RWPE1 (cell line): Measurements from ENCODE around the gene MS4A18.
"Not testable (repeated sequence)": the region's sequence is repeated elsewhere in the genome, so short reads cannot be mapped to it uniquely, and the experiment has no call there.

ENCODE experiments used
- CTCF ChIA-PET: fragments of 350-600 bp; sonication (Branson Sonifier 250); formaldehyde crosslinking; extraction: SDS; loops from one replicate; lab custom pipeline; 2021; lab: Yijun Ruan, JAX
- POLR2A ChIA-PET: fragments of 400-600 bp; formaldehyde crosslinking; extraction: SDS; loops from one replicate; lab custom pipeline; 2020; ENCODE audit warnings: antibody characterized with exemption; ENCODE audit not compliant: low non-redundant PET; lab: Yijun Ruan, JAX
- DNase-seq: peaks from one replicate; pipeline ENCODE4 v3.0.0; 2012; ENCODE audit warnings: low spot score
- H3K27ac ChIP-seq: fragments of 450-650 bp; 2 replicates; pipeline ENCODE4 v1.5.1; 2017
- TF ChIP-seq, protein P1 (sequence below): fragments of 450-650 bp; conservative IDR thresholded peaks from 2 replicates; pipeline ENCODE4 v1.5.1; 2017; ENCODE audit warnings: low read depth, mild to moderate bottlenecking

MS4A18 gene

DNA sequence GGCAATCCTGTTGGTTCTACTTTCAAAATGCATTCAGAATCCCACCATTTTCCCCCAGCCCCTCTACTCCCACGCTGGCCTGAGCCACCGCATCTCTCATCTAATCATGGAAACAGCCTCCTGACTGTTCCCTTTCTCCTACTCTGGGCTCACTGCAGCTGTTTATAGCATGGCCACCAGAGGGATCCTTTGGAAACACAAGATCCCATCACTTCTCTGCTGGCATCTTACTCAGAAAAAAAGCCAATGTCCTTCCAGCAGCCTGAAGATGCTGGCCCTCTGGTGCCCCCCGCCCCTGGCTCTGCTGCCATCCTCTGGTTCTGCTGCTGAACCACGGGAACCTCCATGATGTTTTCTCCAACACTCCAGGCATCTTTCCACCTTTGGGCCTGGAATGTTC is 14.0 kb upstream of the MS4A18 start:
- DNase-seq: no peak
- H3K27ac ChIP-seq: no peak overlapping the region
- CTCF ChIA-PET: no interaction called here

DNA sequence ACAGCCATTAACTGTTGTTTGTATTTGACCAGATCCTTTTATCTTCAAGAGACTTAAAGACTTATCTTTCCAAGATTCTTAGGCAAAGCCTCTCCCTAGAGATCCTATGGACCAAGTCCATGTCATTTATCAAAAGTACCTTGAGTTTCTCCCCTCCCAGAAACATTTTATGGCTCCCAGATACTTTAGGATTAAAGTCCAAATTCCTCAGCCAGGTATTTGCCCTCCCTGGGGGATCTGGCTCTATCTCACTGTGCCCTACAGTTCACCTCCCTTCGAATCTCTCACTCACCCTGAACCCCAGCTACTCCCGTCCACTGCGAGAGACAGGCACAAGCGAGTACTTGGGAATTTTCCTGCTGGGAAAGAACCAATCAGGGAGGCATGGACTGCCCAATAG is 13.2 kb upstream of the MS4A18 start:
- CTCF ChIA-PET: interaction anchor here (0.6 kb wide), 1 partner anchor 417 kb away, joined by 4 read pairs; no protein-coding TSS in a partner anchor
- DNase-seq: no peak
- TF ChIP-seq, protein P1, sequence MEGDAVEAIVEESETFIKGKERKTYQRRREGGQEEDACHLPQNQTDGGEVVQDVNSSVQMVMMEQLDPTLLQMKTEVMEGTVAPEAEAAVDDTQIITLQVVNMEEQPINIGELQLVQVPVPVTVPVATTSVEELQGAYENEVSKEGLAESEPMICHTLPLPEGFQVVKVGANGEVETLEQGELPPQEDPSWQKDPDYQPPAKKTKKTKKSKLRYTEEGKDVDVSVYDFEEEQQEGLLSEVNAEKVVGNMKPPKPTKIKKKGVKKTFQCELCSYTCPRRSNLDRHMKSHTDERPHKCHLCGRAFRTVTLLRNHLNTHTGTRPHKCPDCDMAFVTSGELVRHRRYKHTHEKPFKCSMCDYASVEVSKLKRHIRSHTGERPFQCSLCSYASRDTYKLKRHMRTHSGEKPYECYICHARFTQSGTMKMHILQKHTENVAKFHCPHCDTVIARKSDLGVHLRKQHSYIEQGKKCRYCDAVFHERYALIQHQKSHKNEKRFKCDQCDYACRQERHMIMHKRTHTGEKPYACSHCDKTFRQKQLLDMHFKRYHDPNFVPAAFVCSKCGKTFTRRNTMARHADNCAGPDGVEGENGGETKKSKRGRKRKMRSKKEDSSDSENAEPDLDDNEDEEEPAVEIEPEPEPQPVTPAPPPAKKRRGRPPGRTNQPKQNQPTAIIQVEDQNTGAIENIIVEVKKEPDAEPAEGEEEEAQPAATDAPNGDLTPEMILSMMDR: no peak
- POLR2A ChIA-PET: no interaction called here
- H3K27ac ChIP-seq: no peak overlapping the region

More for the DNA sequence above, 14.0 kb upstream of the MS4A18 start:
- TF ChIP-seq, protein P1: no peak
- POLR2A ChIA-PET: no interaction called here

DNA sequence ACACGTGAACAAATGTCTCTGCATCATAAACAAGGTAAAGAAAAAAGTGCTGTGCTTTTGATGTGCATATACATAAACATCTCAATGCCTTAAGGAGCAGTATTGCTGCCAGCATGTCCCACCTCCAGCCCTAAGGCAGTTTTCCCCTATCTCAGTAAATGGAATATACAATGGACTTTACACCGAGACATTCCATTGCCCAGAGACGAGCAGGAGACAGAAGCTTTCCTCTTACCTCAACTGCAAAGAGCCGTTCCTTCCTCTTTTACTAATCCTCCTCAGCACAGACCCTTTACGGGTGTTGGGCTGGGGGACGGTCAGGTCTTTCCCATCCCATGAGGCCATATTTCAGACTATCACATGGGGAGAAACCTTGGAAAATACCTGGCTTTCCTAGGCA is 11.1 kb upstream of the MS4A18 start:
- DNase-seq, CTCF ChIA-PET, POLR2A ChIA-PET, H3K27ac ChIP-seq: not testable (repeated sequence)

DNA sequence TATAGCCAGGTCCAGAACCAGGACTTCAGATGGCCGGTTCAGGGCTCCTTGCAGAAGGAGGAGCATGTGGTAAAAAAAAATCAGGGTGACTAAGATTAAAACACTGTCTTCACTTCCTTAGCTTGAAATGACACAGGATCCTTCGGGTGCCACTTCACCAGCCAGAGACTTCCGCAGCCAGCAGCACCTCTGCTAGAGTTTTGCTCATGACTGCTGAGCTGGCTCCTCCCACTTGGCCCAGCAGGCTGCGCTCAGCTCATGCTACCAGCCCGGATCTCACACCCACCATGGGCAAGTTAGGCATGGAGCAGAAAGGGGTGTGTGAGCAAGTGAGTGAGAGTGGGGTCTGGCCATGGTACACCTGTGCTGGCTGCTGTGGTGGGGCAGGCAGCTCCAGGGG is 6.6 kb upstream of the MS4A18 start:
- ChIA-PET CTCF (no interaction called here), POLR2A (no interaction called here)
- TF ChIP-seq, protein P1: no peak
- no peak for DNase-seq
- no peak overlapping the region for H3K27ac ChIP-seq

DNA sequence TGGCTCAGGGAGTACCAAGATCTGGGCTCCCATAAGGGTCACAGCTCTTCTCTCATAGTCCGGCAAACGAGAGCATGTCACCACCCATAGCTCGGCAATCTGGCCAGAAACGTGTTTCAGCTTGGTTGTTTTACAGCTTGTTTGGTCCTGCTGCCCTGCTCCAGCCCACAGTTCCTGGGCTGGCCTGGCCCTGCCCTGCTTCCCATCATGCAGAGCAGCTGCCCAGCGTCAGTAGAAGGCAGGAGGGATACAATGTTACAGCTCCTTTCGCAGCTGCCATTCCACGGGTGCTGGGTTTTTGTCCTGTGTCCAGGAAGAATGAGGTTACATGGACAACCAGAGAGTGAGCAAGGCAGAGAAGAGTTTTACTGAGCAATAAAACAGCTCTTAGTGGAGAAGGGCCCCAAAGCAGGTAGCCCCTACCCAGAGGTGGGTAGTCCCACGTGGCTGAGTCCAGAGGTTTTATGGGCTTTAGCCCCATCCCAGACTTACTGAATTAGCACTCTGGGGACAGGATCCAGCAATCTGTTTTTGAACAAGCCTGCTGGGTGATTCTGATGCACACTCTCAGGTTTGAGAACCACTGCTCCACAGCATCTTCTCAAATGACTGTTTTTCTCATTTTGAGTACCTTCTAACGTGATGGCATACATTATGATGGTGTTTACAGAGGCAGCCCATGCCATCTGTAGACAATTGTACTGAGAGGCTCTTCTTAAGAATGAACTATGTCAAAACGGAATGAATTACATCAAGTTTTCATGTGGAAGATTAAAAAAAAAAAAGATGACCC is 5.8 kb upstream of the MS4A18 start:
- CTCF ChIA-PET: no interaction called here
- H3K27ac ChIP-seq: no peak overlapping the region
- POLR2A ChIA-PET: no interaction called here
- TF ChIP-seq, protein P1: no peak
- DNase-seq: no peak

DNA sequence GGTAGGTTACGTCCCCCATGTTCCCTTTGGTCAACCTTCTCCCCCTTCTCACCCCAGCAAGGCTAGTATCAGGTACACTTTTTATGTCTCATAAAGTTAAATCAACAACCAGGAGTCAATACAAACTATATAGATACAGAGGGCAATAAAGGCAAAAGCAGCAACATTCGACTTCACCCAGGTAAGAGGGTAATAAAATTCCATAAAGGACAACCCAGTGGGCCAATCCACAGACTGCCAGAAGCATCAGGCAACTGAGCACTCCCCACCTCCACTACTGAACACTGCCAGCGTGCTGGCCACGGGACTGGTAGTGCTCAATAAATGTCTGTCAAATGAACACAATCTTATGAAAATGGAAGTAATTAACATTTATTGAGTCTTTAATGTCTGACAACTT is 5.1 kb upstream of the MS4A18 start:
- no peak for DNase-seq
- ChIA-PET POLR2A (no interaction called here), CTCF (no interaction called here)
- H3K27ac ChIP-seq: no peak overlapping the region
- TF ChIP-seq, protein P1: no peak

DNA sequence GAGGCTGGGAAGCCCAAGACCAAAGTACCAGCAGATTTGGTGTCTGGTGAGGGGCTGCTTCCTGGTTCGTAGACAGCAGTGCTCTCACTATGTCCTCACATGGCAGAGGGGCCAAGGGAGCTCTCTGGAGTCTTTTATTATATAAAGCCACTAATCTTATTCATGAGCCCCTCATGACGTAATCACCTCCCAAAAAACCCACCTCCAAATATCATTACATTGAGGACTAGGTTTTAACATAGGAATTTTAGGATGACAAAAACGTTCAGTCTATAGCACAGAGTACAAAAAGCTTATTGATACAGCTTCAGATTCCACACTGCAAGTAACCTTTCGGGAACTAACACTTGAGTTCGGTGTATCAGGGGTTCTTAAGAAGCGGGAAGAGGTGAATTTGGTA is 4.1 kb upstream of the MS4A18 start:
- TF ChIP-seq, protein P1: no peak
- CTCF ChIA-PET: no interaction called here
- no peak for DNase-seq
- POLR2A ChIA-PET: interaction anchor here (0.5 kb wide), 1 partner anchor 24 kb away, joined by 4 read pairs; no protein-coding TSS in a partner anchor
- no peak overlapping the region for H3K27ac ChIP-seq
